Measurements from ENCODE around the gene LRMDA.

Gene LRMDA

DNA sequence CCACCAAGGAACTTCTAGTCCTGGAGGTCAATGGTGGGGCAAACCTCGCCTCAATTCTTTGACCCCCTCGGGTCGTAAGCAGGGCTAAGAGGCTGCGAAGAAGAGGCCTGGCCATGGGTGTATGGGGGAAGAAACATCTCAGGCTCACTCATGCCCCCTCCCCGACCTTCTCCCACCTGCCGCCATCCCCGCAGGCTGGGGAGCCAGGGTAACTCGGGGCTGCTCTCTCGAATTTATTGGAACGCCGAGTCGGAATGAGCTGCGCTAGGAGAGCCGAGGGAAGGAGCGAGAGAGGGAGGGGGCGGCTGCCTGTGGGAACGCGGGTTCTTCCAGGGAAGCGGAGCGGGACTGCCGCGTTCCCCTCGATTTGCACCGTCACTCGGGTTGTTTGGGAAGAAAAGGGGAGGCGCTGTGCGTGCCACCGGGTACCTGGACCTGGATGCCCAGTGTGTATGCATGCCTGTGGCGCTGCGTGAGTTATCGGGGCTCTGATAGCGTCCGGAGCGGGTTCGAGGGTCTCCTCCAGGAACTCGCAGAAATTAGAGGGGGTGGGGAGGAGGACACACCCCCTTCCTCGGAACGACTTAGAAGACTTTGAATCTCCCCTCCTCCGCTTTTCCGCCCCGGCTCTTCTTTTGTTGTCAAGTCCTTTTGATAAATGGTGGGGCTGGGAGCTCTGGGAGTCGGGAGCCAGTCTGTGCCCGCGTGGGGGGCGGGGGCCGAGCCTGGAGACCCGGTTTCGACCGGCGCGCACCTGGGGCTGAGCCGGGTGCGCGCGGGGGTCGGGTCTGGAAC is 28.1 kb upstream of the LRMDA start:
- Histone ChIP-seq H3K4me1 (peaks cover 0 to 40% (median 33%) of the 10 kb centered on the region in 4 donors), H3K4me3 (peak overlapping the region; percentile 88 to 92), H3K27ac (peak overlapping the region; percentile 93 to 97), H3K9me3 (no peaks in the 10 kb centered on the region), H3K36me3 (peaks cover 13 to 14% (median 14%) of the 10 kb centered on the region in 3 donors), H3K27me3 (no peaks in the 10 kb centered on the region)
- peak; percentile 41 to 73 for DNase-seq
- no peak for TF ChIP-seq CTCF (IDR thresholded peaks at IDR 0.05)
- intact Hi-C loops (cut with DNase I; ENCODE audit: low total_unique reads) = loop anchor here (5.0 kb wide), 1 partner anchor 259 kb away; no protein-coding TSS in a partner anchor

- DNase-seq = peak in 1 of 2 donors; percentile 69
- intact Hi-C loops (cut with DNase I; ENCODE audit: low total_unique reads) = loop anchor here (5.0 kb wide), 1 partner anchor 258 kb away; no protein-coding TSS in a partner anchor
Measured at GRCh38 chr10:75403939-75404814, 27.2 kb upstream of the LRMDA start.

GRCh38 chr10:75404815-75405597 is 26.4 kb upstream of the LRMDA start:
- no peaks in the 10 kb centered on the region for H3K36me3 ChIP-seq
- no peaks in the 10 kb centered on the region for H3K27me3 ChIP-seq
- intact Hi-C loops (cut with DNase I; ENCODE audit: low total_unique reads) = loop anchor here (5.0 kb wide), 1 partner anchor 257 kb away; no protein-coding TSS in a partner anchor
- H3K4me3 ChIP-seq = peak overlapping the region; percentile 88 to 92
- no peak for DNase-seq
- TF ChIP-seq CTCF (IDR thresholded peaks at IDR 0.05) = no peak
- H3K9me3 ChIP-seq = no peaks in the 10 kb centered on the region
- H3K27ac ChIP-seq = no peak overlapping the region
- peaks cover 0 to 31% (median 21%) of the 10 kb centered on the region in 4 donors for H3K4me1 ChIP-seq

More at GRCh38 chr10:75403939-75404814, 27.2 kb upstream of the LRMDA start:
- TF ChIP-seq CTCF (IDR thresholded peaks at IDR 0.05) = no peak
- H3K36me3 ChIP-seq = peaks cover 4 to 6% (median 5%) of the 10 kb centered on the region in 3 donors
- H3K27me3 ChIP-seq = no peaks in the 10 kb centered on the region
- H3K9me3 ChIP-seq = no peaks in the 10 kb centered on the region
- peak overlapping the region; percentile 88 to 92 for H3K4me3 ChIP-seq
- peaks cover 0 to 32% (median 25%) of the 10 kb centered on the region in 4 donors for H3K4me1 ChIP-seq
- peak overlapping the region in 1 of 2 donors; percentile 93 for H3K27ac ChIP-seq

DNA sequence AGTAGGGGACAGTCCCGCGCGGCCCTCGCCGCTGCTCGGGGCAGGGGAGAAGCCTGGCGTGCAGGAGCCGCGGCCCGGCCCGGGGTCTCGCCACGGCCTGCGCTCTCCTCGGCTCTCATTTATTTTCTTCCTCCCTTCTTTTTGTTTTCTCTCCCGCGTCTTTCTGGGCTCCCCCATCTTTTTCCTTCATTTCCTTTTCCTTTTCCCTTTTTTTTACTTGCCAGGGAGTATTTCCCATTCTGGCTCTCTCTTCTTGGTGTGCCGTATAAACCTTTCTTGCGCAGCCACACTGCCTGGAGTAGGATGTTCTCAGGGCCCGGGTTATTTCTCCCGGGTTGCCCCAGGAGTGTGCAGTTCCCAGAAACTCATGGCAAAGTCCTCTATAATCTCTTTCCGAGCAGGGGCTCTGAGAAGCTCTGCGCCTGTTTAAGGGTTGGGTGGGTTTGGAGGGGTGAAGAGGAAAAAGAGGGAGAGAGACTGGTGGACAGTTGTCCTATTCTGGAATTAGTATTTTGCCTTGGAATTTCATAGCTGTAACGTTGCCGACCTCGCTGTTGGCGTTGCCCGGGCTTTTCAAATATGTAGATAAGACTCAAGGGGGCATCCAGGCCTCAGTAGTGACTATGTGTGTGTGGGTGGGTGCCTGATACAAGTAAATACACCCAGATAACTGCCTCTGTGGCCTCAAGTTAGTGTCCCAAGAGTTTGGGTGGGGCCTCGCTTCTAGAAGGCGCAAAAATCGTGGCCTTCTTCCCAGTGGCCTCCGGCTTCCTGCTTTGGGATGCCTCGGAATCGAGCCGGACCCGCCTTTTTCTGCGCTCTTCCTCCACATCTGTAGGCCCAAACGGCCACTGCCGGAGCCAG is 25.6 kb upstream of the LRMDA start:
- Histone ChIP-seq H3K4me1 (peaks cover 0 to 37% (median 22%) of the 10 kb centered on the region in 4 donors), H3K9me3 (no peaks in the 10 kb centered on the region), H3K36me3 (no peaks in the 10 kb centered on the region), H3K27me3 (no peaks in the 10 kb centered on the region), H3K27ac (no peak overlapping the region), H3K4me3 (no peak overlapping the region)
- DNase-seq = no peak
- TF ChIP-seq CTCF (IDR thresholded peaks at IDR 0.05) = no peak
- intact Hi-C loops (cut with DNase I; ENCODE audit: low total_unique reads) = no loop called here

Data from tibial artery (tissue), 4 donors.